NT2/D1 (cell line): ENCODE measurements around the gene DCX.

Source experiments
- DNase-seq: peaks from one replicate; pipeline ENCODE4 v3.0.0-alpha.2; 2011; ENCODE audit warnings: low read depth, low spot score
- H3K27me3 ChIP-seq: 2 replicates; pipeline ENCODE4 v1.6.0; 2011; ENCODE audit warnings: mild to moderate bottlenecking; ENCODE audit not compliant: insufficient read length, insufficient read depth
- H3K36me3 ChIP-seq: 2 replicates; pipeline ENCODE4 v1.6.1; 2011; ENCODE audit warnings: mild to moderate bottlenecking, low read length, mixed read lengths; ENCODE audit not compliant: insufficient read depth, insufficient read length
- H3K4me1 ChIP-seq: 2 replicates; pipeline ENCODE4 v1.5.1; 2011; ENCODE audit not compliant: insufficient read depth, insufficient read length
- H3K4me3 ChIP-seq: 2 replicates; pipeline ENCODE4 v1.5.1; 2011; ENCODE audit warnings: low read depth; ENCODE audit not compliant: insufficient read length
- H3K9ac ChIP-seq: 2 replicates; pipeline ENCODE4 v1.6.0; 2011; ENCODE audit warnings: low read depth; ENCODE audit not compliant: insufficient read length
- H3K9me3 ChIP-seq: 2 replicates; pipeline ENCODE4 v1.5.1; 2011; ENCODE audit warnings: mild to moderate bottlenecking, low read length; ENCODE audit not compliant: insufficient read depth
- SUZ12 ChIP-seq: IDR thresholded peaks from 2 replicates; pipeline ENCODE4 v1.6.1; 2011; ENCODE audit not compliant: insufficient read length, insufficient read depth; ENCODE audit errors: extremely low read depth
- YY1 ChIP-seq: IDR thresholded peaks from 2 replicates; pipeline ENCODE4 v1.6.1; 2011; ENCODE audit not compliant: insufficient read length, insufficient read depth
- ZNF274 ChIP-seq: IDR thresholded peaks from 2 replicates; pipeline ENCODE4 v1.6.1; 2011; ENCODE audit warnings: mild to moderate bottlenecking, low read depth, low read length

DCX gene

DNA sequence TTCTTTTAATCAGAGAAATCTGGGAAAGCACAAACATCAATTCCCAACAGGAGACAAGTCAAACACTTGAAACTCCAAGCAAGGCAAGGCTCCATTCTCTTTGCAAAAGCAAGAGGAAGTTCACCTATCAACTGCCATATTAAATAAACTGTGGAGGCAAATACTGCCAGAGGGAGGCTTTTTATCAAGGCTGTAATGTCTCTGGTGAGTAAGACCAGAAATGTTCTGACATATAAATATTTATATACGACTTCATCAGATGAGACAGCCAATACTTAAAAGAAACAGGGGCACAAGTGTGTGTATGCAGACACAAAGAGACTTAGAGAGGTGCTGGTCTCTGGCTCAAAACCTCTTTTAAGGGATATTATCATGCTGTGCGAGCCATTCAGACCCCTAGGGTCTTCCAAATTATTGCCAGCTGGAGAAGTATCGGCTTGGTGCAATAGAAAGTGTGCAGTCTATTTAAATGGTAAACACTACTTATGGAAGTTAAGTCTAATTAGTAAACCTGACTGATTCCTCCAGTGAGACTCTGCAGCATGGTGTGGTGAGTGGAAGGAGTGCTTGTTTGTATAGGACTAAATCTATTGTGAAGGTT lies 24.4 kb downstream of the DCX start:
- H3K9ac ChIP-seq = no peak overlapping the region
- H3K4me1 ChIP-seq = no peaks in the 10 kb centered on the region
- DNase-seq = no peak
- TF ChIP-seq YY1 = no peak
- no peaks in the 10 kb centered on the region for H3K27me3 ChIP-seq
- peaks cover 9% of the 10 kb centered on the region; the same call in 1 of the 2 replicates for H3K9me3 ChIP-seq
- H3K36me3 ChIP-seq = no peaks in the 10 kb centered on the region
- H3K4me3 ChIP-seq = no peak overlapping the region

DNA sequence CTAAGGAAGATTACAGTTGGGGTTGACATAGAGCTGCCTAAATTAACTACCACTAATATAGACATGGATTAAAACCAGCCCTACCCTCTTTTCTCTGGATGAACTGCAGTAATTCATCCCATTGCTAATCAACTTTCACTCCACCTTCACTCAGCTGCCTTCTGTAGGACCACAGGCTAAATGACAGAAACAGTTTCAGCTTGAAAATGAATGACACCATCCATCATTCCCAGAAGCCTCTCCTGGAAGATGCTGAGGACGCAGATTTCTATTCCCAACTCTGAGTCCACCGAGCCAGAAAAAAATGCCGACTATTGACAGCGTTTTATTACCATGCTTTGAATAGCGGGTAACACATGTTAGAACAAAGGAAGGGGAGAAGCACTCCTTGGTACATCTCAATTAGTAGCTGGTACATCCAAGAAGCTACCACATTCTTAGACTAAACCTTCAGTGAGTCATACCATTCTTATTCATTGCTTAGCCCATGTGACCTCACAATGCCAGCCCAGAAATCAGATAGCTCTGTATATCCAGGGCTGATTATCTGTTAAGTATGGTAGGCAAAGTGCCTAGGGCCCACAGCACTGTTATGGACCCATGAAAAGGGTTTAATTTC lies 25.3 kb downstream of the DCX start:
- TF ChIP-seq ZNF274 = no peak
- no peak for TF ChIP-seq SUZ12
- TF ChIP-seq YY1 = no peak
- DNase-seq = no peak
- Histone ChIP-seq H3K9ac (no peak overlapping the region), H3K27me3 (no peaks in the 10 kb centered on the region), H3K4me3 (no peak overlapping the region), H3K4me1 (no peaks in the 10 kb centered on the region), H3K36me3 (no peaks in the 10 kb centered on the region), H3K9me3 (peaks cover 9% of the 10 kb centered on the region; the same call in 1 of the 2 replicates)

DNA sequence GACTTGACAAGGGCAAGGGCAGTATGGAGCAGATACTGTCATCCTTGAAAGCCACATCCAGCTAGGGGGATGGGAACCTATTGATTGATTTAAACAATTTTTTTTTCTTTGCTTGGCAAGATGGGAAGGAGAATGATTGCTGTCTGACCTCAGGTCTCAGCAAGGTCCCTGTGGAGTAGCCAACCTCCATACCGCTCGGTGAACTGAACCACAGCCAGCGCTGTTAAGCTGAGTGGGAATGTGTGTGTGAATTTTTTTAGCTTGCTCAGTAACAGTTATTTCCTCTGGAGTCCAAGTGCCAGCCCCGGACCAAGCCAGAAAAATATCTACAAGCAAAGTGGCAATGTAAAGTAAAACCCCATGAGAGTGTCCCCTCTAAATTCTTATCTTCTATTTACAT lies 25.9 kb downstream of the DCX start:
- no peak for TF ChIP-seq ZNF274
- no peak for TF ChIP-seq SUZ12
- no peak for TF ChIP-seq YY1
- H3K27me3 ChIP-seq = no peaks in the 10 kb centered on the region

DNA sequence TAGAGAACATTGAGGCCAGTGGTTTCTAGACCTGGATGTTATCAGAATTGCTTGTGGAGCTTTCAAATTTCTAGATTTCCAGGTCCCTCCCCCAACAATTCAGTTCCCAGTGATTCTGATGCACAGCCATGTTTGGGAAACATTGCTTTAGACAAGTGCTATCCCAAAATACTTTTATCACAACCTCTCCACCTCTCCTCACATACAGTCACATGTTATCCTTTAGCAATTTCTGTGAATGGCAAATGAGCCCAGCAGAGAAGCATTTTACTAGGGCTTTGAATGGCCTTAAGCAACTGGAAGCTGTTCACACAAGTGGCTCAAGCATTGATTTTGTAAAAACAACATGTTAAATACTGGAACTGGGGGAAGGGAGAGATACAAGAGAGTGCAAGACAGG lies 29.7 kb downstream of the DCX start:
- H3K36me3 ChIP-seq = no peaks in the 10 kb centered on the region
- no peaks in the 10 kb centered on the region for H3K4me1 ChIP-seq
- H3K27me3 ChIP-seq = no peaks in the 10 kb centered on the region
- H3K9ac ChIP-seq = no peak overlapping the region
- no peak overlapping the region for H3K4me3 ChIP-seq
- H3K9me3 ChIP-seq = peaks cover 9% of the 10 kb centered on the region; the same call in 1 of the 2 replicates
- TF ChIP-seq SUZ12 (no peak), ZNF274 (no peak), YY1 (no peak)
- no peak for DNase-seq

More for the DNA sequence above, 25.9 kb downstream of the DCX start:
- H3K4me3 ChIP-seq = no peak overlapping the region
- no peak for DNase-seq
- no peaks in the 10 kb centered on the region for H3K36me3 ChIP-seq
- H3K9ac ChIP-seq = no peak overlapping the region
- H3K9me3 ChIP-seq = peaks cover 9% of the 10 kb centered on the region; the same call in 1 of the 2 replicates
- no peaks in the 10 kb centered on the region for H3K4me1 ChIP-seq

- H3K9me3 ChIP-seq = no peaks in the 10 kb centered on the region
- DNase-seq = peak; percentile 22
- no peak overlapping the region for H3K4me3 ChIP-seq
- TF ChIP-seq YY1 (no peak), ZNF274 (no peak), SUZ12 (no peak)
- no peaks in the 10 kb centered on the region for H3K27me3 ChIP-seq
- H3K36me3 ChIP-seq = no peaks in the 10 kb centered on the region
- no peak overlapping the region for H3K9ac ChIP-seq
- peaks cover 2% of the 10 kb centered on the region for H3K4me1 ChIP-seq
Observed at GRCh38 chrX:111376897-111377578, 35.0 kb downstream of the DCX start.

DNA sequence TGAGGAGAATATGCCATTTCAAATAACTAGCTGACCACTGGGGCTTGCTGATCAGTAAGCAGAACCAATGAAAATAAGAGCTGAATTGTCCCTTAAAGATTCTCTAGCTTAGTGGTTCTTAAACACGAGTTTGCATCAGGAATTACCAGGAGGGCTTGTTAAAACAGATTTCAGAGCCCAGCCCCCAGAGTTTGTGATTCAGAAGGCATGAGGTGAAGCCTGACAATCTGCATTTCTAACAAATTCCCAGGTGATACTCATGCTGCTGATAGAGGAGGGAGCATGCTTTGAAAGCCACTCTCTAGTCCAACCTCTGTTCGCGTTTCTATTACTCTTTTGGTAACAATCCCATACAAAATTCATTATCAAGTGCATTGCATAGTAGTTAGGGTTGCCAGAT lies 35.5 kb downstream of the DCX start:
- no peak for TF ChIP-seq YY1
- TF ChIP-seq ZNF274 = no peak
- no peak for TF ChIP-seq SUZ12
- H3K9ac ChIP-seq = no peak overlapping the region
- no peak overlapping the region for H3K4me3 ChIP-seq
- H3K27me3 ChIP-seq = no peaks in the 10 kb centered on the region
- H3K9me3 ChIP-seq = no peaks in the 10 kb centered on the region
- no peak for DNase-seq
- no peaks in the 10 kb centered on the region for H3K36me3 ChIP-seq
- H3K4me1 ChIP-seq = peaks cover 2% of the 10 kb centered on the region

DNA sequence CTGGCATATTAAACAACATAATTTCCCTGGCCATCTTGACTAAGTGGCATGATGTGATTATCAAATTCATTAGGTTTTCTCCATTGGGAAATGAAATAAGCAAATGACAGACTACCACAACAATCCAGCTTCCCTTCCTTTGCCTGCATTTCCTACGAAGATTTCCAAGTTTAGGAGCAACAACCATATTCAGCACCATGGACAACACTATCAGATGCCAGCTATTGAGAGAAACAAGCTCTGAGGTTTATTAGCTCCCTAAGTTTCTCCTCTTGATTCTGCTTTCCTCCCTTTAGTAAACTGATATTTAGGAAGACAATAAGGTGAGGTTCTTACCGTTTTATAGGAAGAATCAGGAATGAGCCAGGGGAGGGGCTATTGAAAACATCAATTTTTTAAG lies 36.2 kb downstream of the DCX start:
- peak; percentile 20 for DNase-seq
- no peaks in the 10 kb centered on the region for H3K9me3 ChIP-seq
- peaks cover 2% of the 10 kb centered on the region for H3K4me1 ChIP-seq
- no peaks in the 10 kb centered on the region for H3K36me3 ChIP-seq
- TF ChIP-seq ZNF274 = no peak
- no peak for TF ChIP-seq YY1
- TF ChIP-seq SUZ12 = no peak
- no peaks in the 10 kb centered on the region for H3K27me3 ChIP-seq
- no peak overlapping the region for H3K9ac ChIP-seq
- H3K4me3 ChIP-seq = no peak overlapping the region
